H9 (cell line): Measurements from ENCODE around the gene FAM9C. TPM values are rescaled to one million over a fixed set of nuclear protein-coding genes. Genes with fewer than 3 reads are reported as not detected.

Experiments used
- DNase-seq: peaks from one replicate; pipeline ENCODE4 v3.0.0-alpha.2; 2017
- H2AFZ ChIP-seq: one replicate; pipeline ENCODE4 v1.6.1; 2013; ENCODE audit warnings: mild to moderate bottlenecking, low read length, control low read depth, moderate library complexity
- H2AK5ac ChIP-seq: 2 replicates; pipeline ENCODE4 v1.6.1; 2013; ENCODE audit warnings: low read length, control low read depth, mixed read lengths; ENCODE audit not compliant: insufficient read length
- H2BK120ac ChIP-seq: one replicate; pipeline ENCODE4 v1.6.1; 2013; ENCODE audit warnings: low read depth, mild to moderate bottlenecking, low read length, control low read depth, inconsistent platforms; ENCODE audit not compliant: poor library complexity, severe bottlenecking
- H2BK12ac ChIP-seq: 2 replicates; pipeline ENCODE4 v1.6.1; 2013; ENCODE audit warnings: low read length, control low read depth, mixed read lengths, low read depth; ENCODE audit not compliant: insufficient read length
- H2BK15ac ChIP-seq: 2 replicates; pipeline ENCODE4 v1.6.1; 2013; ENCODE audit warnings: low read depth, low read length, control low read depth
- H2BK20ac ChIP-seq: one replicate; pipeline ENCODE4 v1.6.1; 2013; ENCODE audit warnings: low read depth, mild to moderate bottlenecking, low read length, control low read depth, inconsistent platforms; ENCODE audit not compliant: poor library complexity, severe bottlenecking
- H2BK5ac ChIP-seq: 2 replicates; pipeline ENCODE4 v1.6.1; 2013; ENCODE audit warnings: low read length, control low read depth, mixed read lengths; ENCODE audit not compliant: insufficient read length
- H3K14ac ChIP-seq: 2 replicates; pipeline ENCODE4 v1.6.1; 2013; ENCODE audit warnings: low read length, control low read depth; ENCODE audit not compliant: insufficient read depth
- H3K18ac ChIP-seq: 2 replicates; pipeline ENCODE4 v1.6.1; 2013; ENCODE audit warnings: low read depth, mild to moderate bottlenecking, mixed read lengths, low read length, control low read depth; ENCODE audit not compliant: insufficient read length
- H3K23ac ChIP-seq: 2 replicates; pipeline ENCODE4 v1.6.1; 2013; ENCODE audit warnings: low read length, control low read depth, mixed read lengths, low read depth; ENCODE audit not compliant: insufficient read length
- H3K23me2 ChIP-seq: 2 replicates; pipeline ENCODE4 v1.6.1; 2013; ENCODE audit warnings: low read depth, mild to moderate bottlenecking, mixed read lengths, low read length, control low read depth; ENCODE audit not compliant: insufficient read length, poor library complexity, severe bottlenecking
- H3K27ac ChIP-seq: 2 replicates; pipeline ENCODE4 v1.5.1; 2013; ENCODE audit warnings: low read length, control low read depth, mixed read lengths, low read depth; ENCODE audit not compliant: insufficient read length
- H3K27me3 ChIP-seq: 2 replicates; pipeline ENCODE4 v1.6.1; 2013; ENCODE audit warnings: low read length, control low read depth, inconsistent platforms; ENCODE audit not compliant: insufficient read depth
- H3K4ac ChIP-seq: 2 replicates; pipeline ENCODE4 v1.6.1; 2013; ENCODE audit warnings: low read depth, mild to moderate bottlenecking, control low read depth, inconsistent platforms, low read length, moderate library complexity
- H3K4me1 ChIP-seq: 2 replicates; pipeline ENCODE4 v1.6.1; 2013; ENCODE audit warnings: low read length, control low read depth, inconsistent platforms; ENCODE audit not compliant: insufficient read depth
- H3K4me2 ChIP-seq: 2 replicates; pipeline ENCODE4 v1.6.1; 2013; ENCODE audit warnings: low read length, control low read depth, mixed read lengths; ENCODE audit not compliant: insufficient read length, insufficient read depth
- H3K56ac ChIP-seq: 2 replicates; pipeline ENCODE4 v1.6.1; 2013; ENCODE audit warnings: low read depth, mild to moderate bottlenecking, mixed read lengths, low read length, control low read depth; ENCODE audit not compliant: insufficient read length
- H3K79me1 ChIP-seq: 2 replicates; pipeline ENCODE4 v1.6.1; 2013; ENCODE audit warnings: low read depth, mild to moderate bottlenecking, moderate library complexity, low read length, control low read depth, inconsistent platforms; ENCODE audit not compliant: insufficient read depth, poor library complexity, severe bottlenecking
- H3K79me2 ChIP-seq: 2 replicates; pipeline ENCODE4 v1.6.1; 2013; ENCODE audit warnings: low read length, control low read depth, inconsistent platforms; ENCODE audit not compliant: insufficient read depth
- H3K9ac ChIP-seq: 2 replicates; pipeline ENCODE4 v1.6.1; 2013; ENCODE audit warnings: low read length, control low read depth, mixed read lengths; ENCODE audit not compliant: insufficient read length; ENCODE audit errors: extremely low read depth
- H3K9me3 ChIP-seq: one replicate; pipeline ENCODE4 v1.6.1; 2013; ENCODE audit warnings: low read depth, low read length, inconsistent platforms; ENCODE audit not compliant: control insufficient read depth
- H3T11ph ChIP-seq: one replicate; pipeline ENCODE4 v1.6.1; 2013; ENCODE audit warnings: mild to moderate bottlenecking, low read length, control low read depth, inconsistent platforms
- H4K20me1 ChIP-seq: one replicate; pipeline ENCODE4 v1.6.1; 2013; ENCODE audit not compliant: control insufficient read depth, insufficient read length, insufficient read depth
- H4K5ac ChIP-seq: 2 replicates; pipeline ENCODE4 v1.6.1; 2013; ENCODE audit warnings: low read depth, mild to moderate bottlenecking, mixed read lengths, low read length, control low read depth; ENCODE audit not compliant: insufficient read length
- H4K8ac ChIP-seq: replicated peaks from 2 replicates; pipeline ENCODE4 v1.6.1; 2013; ENCODE audit warnings: low read length, control low read depth, mixed read lengths, low read depth; ENCODE audit not compliant: insufficient read length
- H4K91ac ChIP-seq: 2 replicates; pipeline ENCODE4 v1.6.1; 2013; ENCODE audit warnings: low read depth, mild to moderate bottlenecking, moderate library complexity, mixed read lengths, low read length, control low read depth; ENCODE audit not compliant: insufficient read length
- H3K27ac Mint-ChIP-seq, 3 experiments: 2 replicates in 2 of 3; 3 replicates in 1 of 3; pipeline ENCODE4 v1.8.0; 2020 to 2021; ENCODE audit warnings: mixed read lengths in 3 of 3, mild to moderate bottlenecking in 1 of 3, moderate library complexity in 1 of 3
- H3K27me3 Mint-ChIP-seq: 2 replicates; pipeline ENCODE4 v1.8.0; 2021; ENCODE audit warnings: low read depth, mild to moderate bottlenecking, moderate library complexity, mixed read lengths
- H3K36me3 Mint-ChIP-seq, 3 experiments: 2 replicates in 2 of 3; 3 replicates in 1 of 3; pipeline ENCODE4 v1.8.0; 2020 to 2021; ENCODE audit warnings: low read depth in 3 of 3, mixed read lengths in 3 of 3; ENCODE audit not compliant: insufficient read depth in 1 of 3
- H3K4me1 Mint-ChIP-seq, 2 experiments: 2 replicates each; pipeline ENCODE4 v1.8.0; 2020; ENCODE audit warnings: mixed read lengths in 2 of 2
- H3K4me3 Mint-ChIP-seq, 2 experiments: 2 replicates in 1 of 2; 3 replicates in 1 of 2; pipeline ENCODE4 v1.8.0; 2020 to 2021; ENCODE audit warnings: mild to moderate bottlenecking in 2 of 2, mixed read lengths in 2 of 2, moderate library complexity in 1 of 2
- H3K9me3 Mint-ChIP-seq, 2 experiments: 2 replicates in 1 of 2; 3 replicates in 1 of 2; pipeline ENCODE4 v1.8.0; 2020; ENCODE audit warnings: mild to moderate bottlenecking in 2 of 2, mixed read lengths in 2 of 2, moderate library complexity in 1 of 2
- WGBS: extraction: QIAGEN DNeasy Blood & Tissue Kit; methylation state at CpG from one replicate; pipeline ENCODE4 v1.1.7; 2013; ENCODE audit warnings: missing lambda C conversion rate, low lambda C conversion rate, mixed read lengths; ENCODE audit not compliant: insufficient read length; ENCODE audit errors: extremely low coverage; 5-methylcytosine and 5-hydroxymethylcytosine counted together
- total RNA-seq: library from RNA; stranded (reverse); gene quantifications from 2 replicates; pipeline ENCODE4 v1.2.1, GENCODE V29; 2021
- TF ChIP-seq, protein P1 (sequence below): fragments of 200-600 bp; sonication (generic); conservative IDR thresholded peaks from 3 replicates; pipeline ENCODE4 v1.8.0; 2021; ENCODE audit warnings: antibody characterized with exemption, mild to moderate bottlenecking

FAM9C gene
- total RNA-seq, 1 experiment from 2014 or later = not detected

DNA sequence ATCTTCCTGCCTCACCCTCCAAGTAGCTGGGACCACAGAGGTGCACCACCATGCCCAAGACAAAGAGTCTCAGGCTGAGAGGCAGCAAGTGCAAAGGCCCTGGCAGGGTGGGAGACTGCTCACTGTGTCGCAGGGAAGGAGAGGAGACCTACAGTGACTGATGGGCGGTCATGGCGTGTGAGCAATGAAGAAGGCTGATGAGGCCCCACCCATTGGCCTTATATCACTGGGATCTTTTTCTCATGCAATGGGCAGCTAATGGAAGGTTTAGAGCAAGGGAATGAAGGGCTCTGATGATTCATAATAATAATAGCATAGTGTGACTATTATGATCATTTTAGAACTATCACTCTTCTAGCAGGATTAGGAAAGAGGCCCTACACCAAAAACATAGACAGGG lies 20.9 kb downstream of the FAM9C start:
- peaks cover 5% of the 10 kb centered on the region for H3K9me3 ChIP-seq
- H3K9ac ChIP-seq = no peak overlapping the region
- H2AFZ ChIP-seq = no peak overlapping the region
- H4K8ac ChIP-seq = no peak overlapping the region
- no peak overlapping the region for H3K27ac ChIP-seq
- Mint-ChIP-seq H3K27ac (no peak overlapping the region), H3K36me3 (peaks cover 0 to 3% (median 0%) of the 10 kb centered on the region in 3 experiments; a peak in 1 of 7 replicates), H3K4me1 (peaks cover 13 to 22% of the 10 kb centered on the region in 2 experiments), H3K27me3 (no peaks in the 10 kb centered on the region), H3K9me3 (peaks cover 57 to 64% of the 10 kb centered on the region in 2 experiments), H3K4me3 (no peak overlapping the region)
- H4K5ac ChIP-seq = no peak overlapping the region
- no peaks in the 10 kb centered on the region for H3K79me1 ChIP-seq
- no peak overlapping the region for H3K4ac ChIP-seq
- H3T11ph ChIP-seq = no peak overlapping the region
- DNase-seq = no peak
- TF ChIP-seq, protein P1, sequence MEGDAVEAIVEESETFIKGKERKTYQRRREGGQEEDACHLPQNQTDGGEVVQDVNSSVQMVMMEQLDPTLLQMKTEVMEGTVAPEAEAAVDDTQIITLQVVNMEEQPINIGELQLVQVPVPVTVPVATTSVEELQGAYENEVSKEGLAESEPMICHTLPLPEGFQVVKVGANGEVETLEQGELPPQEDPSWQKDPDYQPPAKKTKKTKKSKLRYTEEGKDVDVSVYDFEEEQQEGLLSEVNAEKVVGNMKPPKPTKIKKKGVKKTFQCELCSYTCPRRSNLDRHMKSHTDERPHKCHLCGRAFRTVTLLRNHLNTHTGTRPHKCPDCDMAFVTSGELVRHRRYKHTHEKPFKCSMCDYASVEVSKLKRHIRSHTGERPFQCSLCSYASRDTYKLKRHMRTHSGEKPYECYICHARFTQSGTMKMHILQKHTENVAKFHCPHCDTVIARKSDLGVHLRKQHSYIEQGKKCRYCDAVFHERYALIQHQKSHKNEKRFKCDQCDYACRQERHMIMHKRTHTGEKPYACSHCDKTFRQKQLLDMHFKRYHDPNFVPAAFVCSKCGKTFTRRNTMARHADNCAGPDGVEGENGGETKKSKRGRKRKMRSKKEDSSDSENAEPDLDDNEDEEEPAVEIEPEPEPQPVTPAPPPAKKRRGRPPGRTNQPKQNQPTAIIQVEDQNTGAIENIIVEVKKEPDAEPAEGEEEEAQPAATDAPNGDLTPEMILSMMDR = no peak
- H3K27me3 ChIP-seq = no peaks in the 10 kb centered on the region
- H3K4me1 ChIP-seq = peaks cover under 1% of the 10 kb centered on the region; the same call in 1 of the 2 replicates
- H3K14ac ChIP-seq = no peak overlapping the region
- no peak overlapping the region for H3K56ac ChIP-seq
- H2BK120ac ChIP-seq = no peak overlapping the region
- no peak overlapping the region for H2BK5ac ChIP-seq
- no CpG with 5 or more reads among the region's 3 CpGs for WGBS
- H3K79me2 ChIP-seq = no peaks in the 10 kb centered on the region
- no peak overlapping the region for H3K18ac ChIP-seq
- H2BK15ac ChIP-seq = no peak overlapping the region
- no peaks in the 10 kb centered on the region for H3K23me2 ChIP-seq
- H3K4me2 ChIP-seq = no peak overlapping the region
- H4K91ac ChIP-seq = no peak overlapping the region
- no peaks in the 10 kb centered on the region for H4K20me1 ChIP-seq
- H3K23ac ChIP-seq = no peak overlapping the region
- H2BK20ac ChIP-seq = no peak overlapping the region
- H2BK12ac ChIP-seq = no peak overlapping the region
- no peak overlapping the region for H2AK5ac ChIP-seq
